HUDEP-2 (cell line): ENCODE data around the gene MYH6.
"Not testable (repeated sequence)": the region's sequence is repeated elsewhere in the genome, so short reads cannot be mapped to it uniquely, and the experiment has no call there.

Experiments
- DNase-seq, 76 experiments: peaks; one replicate each; lab custom pipeline; 2025; ENCODE audit not compliant: unreplicated experiment in 76 of 76; lab: John Stamatoyannopoulos, UW

The MYH6 gene

DNA sequence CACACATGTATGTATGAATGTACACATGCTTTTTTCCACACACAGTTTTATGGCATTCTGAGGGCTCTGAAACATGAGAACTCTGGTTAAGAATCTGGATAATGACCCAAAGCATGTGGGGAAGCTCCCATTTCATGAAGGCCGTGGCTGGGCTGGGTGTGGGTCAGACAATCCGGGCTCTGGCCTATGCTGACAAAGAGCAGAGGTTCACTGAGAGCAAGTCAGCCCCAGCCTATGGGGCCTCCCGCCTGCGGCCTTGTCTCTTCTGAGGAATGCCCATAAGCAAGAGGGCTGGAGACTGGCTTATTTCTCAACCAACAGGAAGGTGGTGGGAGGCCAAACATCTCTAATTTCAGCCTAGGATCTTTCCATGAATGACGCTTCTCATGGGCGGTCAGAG lies 8.5 kb downstream of the MYH6 start:
- DNase-seq, result no peak

DNA sequence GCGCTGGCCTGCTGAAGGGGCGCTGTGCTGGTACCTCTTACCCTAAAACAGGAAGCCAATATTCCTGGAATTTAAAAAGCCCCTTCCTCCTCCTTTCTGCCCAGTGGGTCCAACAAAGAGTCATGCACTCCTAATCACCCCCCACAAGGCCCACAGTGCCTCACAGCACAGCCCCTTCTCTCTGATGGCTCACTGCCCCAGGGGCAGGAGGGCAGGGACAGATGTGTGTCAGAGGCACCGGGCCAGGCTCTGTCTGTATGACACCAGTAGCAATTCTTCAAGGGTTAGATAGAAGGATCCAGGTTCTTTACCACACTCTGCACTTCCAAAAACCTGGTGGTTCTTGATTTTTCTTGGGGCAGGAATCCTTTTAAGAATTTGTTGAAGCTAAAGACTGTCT lies 8.9 kb downstream of the MYH6 start:
- no peak for DNase-seq

- DNase-seq, result no peak
Measured at GRCh38 chr14:23398348-23398747, 9.7 kb downstream of the MYH6 start.

GRCh38 chr14:23396781-23397407 lies 11.2 kb downstream of the MYH6 start:
- no peak for DNase-seq

DNA sequence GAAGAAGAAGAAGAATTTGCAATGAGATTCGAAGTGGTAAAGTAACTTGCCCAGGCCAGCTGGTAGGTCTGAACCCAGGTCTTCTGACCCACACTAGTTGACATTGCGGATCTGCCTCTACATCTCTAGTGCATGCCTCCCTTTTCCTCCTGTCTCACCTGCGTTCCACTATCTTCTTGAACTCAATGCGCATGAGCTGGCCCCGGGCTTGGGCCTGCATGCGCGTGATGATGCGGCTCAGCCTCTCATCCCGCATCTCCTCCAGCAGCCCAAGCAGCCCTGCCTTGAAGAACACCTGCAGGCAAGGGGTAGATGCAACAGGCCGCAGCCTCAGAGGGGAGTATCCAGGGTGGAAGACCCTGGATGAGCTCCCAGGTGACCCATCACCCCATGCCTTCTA lies 11.9 kb downstream of the MYH6 start:
- no peak for DNase-seq

DNA sequence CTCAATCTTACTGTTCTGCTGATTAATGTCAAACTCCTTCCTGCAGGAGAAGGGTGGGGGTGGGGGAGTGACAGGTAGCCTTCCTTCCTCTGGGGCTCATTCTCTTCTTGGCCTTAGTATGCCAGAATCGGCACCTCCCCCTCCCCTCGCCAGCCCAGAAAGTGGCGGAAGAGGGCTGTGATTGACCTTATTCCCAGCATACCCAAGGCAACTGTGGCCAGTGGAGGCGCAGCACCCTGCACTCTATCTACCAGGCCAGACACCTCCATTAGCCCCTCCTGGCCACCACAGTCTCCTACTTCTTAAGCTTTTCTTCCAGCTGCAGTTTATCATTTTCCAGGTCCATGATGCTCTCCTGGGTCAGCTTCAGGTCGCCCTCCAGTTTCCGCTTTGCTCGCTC lies 15.5 kb downstream of the MYH6 start:
- no peak for DNase-seq

- not testable (repeated sequence) for DNase-seq
Measured at GRCh38 chr14:23389871-23390270, 18.2 kb downstream of the MYH6 start.

DNA sequence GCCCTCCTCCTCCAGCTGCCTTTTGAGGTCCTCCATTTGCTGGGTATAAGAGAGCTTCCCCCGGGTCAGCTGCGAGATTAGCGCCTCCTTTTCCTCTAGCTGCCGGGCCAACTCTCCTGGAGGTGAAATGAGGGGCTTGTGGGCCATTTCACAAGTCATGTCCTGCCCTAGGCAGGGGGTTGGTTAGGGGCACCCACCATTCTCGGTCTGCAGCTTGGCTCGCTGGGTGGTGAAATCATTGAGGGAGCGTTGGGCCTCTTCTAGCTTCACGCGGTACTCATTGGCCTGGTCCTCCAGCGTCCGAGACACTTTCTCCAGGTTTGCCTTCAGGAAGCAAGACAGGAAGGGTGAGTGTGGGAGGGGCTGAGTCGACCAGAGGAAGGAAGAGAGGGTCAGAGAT lies 18.7 kb downstream of the MYH6 start:
- DNase-seq, result no peak

GRCh38 chr14:23388996-23389395 lies 19.1 kb downstream of the MYH6 start:
- DNase-seq, result no peak

- DNase-seq, result no peak
Measured at GRCh38 chr14:23387916-23388882, 19.9 kb downstream of the MYH6 start.

DNA sequence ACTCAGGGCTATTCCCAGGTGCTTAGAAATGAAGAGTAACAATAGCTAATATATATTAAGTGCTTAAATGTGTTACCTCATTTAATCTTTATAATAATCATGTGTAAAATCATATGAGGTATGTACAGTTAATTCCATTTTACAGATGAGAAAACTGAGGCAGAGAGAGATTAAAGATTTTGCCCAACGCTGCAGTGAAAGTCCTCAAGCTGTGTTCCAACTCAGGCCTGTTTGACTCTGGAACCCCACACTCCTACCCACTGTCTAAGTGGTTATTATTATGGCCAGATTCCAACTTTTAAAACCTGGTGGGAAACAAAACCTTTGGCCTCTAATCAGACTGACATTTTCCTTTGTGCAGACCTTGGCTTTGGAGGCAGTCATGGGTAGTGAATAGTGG lies 21.1 kb downstream of the MYH6 start:
- no peak for DNase-seq

DNA sequence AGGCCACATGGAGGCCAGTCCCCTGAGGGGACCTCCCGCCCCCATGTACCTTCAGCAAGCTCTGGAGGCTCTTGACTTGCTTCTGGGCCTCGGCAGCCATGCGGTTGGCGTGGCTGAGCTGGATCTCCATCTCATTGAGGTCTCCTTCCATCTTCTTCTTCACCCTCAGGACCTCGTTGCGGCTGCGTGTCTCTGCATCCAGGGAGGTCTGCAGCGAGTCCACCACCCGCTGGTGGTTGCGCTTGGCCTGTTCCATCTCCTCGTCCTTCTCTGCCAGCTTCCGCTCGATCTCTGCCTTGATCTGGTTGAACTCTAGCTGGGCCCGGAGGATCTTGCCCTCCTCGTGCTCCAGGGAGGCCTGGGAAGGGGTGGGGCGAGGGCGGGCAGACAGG lies 21.8 kb downstream of the MYH6 start:
- DNase-seq, result not testable (repeated sequence)

DNA sequence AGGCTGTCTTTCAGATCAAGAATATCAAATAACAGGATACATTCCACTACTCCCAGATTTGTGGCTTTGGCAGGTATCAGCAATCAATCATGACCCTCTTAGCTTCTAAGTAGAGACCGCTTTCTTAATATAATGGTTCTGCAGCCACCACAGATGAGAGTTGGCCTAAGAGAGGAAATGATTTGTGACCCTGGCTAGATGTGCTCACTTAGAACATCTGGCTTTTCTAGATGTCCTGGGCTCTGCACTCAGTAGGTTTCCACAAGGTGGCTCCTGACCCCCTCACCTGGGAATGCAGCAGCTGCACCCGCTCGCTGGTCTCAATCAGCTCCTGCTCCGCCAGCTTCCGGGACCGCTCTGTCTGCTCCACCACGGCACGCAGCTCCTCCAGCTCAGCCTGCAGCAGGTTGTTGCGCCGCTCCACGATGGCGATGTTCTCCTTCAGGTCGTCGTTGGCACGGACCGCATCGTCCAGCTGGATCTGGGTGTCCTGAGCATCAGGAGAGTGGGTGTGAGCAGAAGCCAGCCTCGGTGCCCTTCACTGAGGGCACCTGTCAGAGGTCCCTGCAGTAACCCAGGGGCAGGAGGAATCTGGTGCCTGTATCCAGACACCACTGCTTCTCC lies 22.3 kb downstream of the MYH6 start:
- DNase-seq, result no peak

DNA sequence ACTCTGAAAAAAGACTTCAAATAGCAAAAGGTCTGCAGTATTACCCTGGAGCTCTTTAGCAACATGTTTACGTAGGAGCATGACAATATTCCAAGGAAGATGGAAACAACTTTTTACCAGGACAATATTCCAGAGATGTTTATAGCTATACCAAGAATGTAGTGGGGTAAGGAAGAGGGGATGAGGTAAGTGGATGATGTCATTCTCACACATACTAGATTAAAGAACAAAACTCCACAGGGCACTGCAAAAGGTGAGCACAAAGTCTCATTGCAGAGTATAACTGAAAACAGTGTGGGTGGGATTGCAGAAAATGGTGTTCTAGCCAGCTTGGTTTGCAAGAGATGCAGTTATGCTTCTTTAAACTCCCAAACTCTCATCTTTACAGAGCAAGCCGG lies 22.8 kb downstream of the MYH6 start:
- no peak for DNase-seq

GRCh38 chr14:23384364-23385080 lies 23.6 kb downstream of the MYH6 start:
- DNase-seq, result no peak

- no peak for DNase-seq
Measured at GRCh38 chr14:23382731-23383440, 25.2 kb downstream of the MYH6 start.

DNA sequence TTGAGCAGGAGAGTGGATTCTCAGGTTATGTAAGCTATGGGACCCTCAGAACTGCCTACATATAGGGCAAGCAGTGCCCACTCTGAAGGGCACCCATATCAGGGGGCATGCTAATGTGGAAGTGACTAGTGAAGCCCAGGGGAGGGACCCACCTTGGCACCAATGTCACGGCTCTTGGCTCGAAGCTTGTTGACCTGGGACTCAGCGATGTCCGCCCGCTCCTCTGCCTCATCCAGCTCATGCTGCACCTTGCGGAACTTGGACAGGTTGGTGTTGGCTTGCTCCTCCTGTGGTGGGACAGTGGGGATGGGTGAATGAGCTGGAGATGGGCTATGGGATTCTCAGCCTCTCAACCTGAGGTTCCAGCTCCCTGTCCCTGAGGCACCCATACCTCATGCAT lies 25.8 kb downstream of the MYH6 start:
- no peak for DNase-seq

DNA sequence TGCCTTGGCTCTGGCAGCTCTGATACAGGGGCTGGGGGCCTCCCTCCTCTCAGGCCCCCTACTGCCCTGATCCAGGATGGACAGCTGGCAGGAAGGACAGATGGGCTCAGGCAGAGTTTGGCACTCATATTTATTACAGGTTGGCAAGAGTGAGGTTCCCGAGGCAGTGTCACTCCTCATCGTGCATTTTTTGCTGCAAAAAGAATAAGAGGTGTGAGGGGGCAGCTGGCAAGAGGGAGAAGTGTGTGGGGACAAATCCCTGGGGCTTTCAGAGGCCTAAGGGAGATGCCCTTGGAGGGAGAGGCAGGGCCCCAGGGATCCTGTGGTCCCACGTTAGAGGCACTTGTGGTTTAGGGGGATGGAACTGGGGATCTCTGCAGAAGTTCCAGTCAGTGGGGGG lies 26.2 kb downstream of the MYH6 start:
- no peak for DNase-seq

DNA sequence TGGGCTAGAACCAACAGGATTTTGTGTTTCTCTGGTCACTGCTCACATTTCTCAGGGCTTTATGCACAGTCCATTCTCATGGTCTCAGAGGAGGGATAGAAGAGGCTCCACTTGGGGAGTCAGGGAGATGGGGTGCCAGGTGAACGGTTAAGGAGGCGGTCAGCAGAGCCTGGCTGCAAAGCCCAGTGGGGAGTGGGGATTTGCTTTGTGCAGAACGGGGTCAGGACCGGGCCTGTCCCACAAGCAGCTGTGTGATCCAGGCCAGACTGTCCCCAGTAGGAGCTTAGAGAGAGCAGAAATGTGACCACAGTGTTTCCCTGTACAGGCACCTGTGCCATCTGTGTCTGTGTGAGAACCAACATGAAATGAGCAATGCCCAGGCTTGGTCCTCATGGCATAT lies 27.1 kb downstream of the MYH6 start:
- DNase-seq, result no peak

DNA sequence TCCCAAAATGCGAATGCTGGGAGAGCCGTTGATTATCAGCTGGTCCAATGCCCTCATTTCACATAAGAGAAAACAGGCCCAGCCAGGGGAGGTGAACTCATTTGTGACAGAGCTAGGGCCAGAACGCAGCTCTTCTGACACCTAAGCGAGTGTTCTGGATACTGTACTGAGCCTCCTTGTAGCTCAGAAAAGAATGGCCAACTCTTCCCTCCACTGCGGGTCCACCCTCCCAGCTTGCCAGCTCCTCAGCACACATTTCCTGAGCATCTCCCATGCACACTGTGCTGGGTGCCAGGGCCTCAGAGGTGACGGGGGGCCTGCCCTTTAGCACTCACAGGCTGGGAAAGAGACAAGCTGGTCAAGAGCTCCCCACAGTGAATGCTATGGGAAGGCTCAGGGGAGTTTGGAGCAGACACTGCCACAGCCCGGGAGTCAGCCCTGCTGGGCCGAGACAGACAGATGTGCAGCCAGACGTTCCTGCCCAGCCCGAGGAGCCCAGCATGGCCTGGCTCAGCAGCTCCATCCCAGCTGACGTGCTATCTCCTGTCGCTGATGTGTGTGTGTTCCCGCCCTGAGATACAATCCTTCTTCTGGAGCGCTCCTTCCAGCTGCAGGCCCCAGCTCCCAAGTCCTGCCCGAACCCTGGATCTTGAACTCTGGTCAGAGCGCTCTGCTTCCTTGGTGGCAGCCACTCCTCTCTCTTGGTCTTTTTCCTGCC lies 27.7 kb downstream of the MYH6 start:
- DNase-seq, result no peak
